ENCODE data around the gene CDK5R1.

The CDK5R1 gene

DNA sequence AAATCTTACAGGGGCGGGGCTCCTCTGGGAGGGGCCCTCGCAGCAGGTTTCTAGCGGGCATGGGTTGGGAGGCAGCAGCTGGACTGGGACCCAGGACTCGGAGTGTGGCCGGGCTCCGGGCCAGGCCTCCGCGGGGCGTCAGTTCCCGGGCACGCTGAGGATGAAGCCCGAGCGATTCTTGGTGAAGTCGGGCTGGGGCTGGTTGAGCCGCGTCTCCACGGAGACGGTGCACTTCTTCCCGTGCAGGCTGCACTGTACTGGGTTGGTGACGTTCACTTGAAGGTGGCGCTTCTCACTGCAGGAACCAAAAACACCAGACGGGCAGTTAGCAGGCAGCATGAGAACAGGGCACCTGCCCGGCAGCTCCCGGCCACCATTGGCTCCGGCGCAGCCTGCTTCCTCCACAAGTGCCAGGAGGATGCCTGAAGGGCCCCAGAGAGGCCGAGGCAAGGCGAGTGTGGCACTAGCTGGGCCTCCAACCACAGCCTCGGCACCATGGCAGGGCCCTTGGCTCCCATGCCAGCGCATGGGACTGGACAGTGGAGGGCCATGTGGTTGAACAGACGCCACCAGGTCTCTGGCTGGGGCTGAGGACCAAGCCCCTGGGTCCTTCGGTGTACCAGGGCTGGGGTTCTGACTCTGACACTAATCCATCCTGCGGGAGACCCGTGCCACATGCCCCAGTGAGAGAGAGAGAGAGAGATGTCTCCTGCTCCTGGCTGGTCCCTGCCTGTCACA lies 8.0 kb downstream of the CDK5R1 start:
- no peak for DNase-seq

GRCh38 chr17:32495359-32496231 lies 8.8 kb downstream of the CDK5R1 start:
- no peak for DNase-seq

- DNase-seq = no peak
Observed at GRCh38 chr17:32496395-32497073, 9.7 kb downstream of the CDK5R1 start.

DNA sequence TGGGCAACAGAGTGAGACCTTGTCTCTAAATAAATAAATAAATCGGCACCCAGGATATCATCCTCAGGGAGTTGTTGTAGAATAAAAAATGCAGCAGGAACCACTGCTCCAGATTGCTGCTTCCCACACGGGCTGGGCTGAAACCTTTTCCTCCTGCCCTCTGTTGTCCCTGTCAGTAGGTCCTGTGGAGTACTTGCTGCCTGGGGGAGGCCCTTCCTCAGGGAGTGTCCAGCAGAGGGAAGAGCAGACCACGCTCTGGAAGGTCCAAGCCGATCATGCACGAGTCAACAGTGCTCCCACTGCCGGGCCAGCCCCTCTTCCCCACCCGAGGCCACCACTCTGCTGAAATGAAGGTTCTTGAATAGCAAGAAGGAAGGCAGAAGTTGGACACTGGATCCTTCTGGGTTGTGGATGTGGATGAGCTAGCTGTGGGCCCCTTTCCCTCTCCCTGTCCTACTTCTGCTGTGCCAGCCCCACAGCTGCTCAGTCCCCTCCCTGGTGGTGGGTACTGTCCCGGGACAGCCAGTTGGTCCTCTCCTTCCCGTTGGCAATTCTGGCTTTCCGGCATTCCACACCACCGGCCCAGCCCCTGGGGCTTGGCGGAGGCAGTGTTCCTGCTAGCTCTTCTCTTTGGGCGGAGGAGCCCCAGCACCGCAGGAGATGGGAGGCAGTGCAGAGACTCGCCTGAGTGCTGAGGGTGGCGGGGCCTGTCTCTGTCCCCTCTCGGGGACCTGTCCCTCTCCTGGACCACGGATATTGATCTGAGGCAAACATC lies 10.8 kb downstream of the CDK5R1 start:
- DNase-seq = no peak

DNA sequence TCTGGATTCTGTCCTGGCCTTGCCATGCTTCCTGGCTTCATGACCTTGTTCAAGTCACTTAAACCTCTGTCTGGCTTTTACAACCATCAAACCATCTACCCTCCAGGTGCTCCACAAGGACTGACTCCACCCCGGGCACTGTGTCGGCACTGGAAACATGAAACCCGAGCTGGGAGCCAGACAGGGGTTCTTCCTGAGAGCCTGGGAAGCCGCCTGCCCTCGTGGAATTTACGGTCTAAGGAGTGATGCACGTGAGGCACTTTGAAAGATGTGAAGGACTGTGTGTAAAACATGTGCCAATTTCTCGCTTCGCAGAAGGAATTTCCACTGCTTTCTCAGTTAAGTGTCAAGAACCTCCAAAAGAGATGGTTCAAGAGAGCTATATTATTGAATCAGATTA lies 11.6 kb downstream of the CDK5R1 start:
- peak; percentile 42 for DNase-seq

DNA sequence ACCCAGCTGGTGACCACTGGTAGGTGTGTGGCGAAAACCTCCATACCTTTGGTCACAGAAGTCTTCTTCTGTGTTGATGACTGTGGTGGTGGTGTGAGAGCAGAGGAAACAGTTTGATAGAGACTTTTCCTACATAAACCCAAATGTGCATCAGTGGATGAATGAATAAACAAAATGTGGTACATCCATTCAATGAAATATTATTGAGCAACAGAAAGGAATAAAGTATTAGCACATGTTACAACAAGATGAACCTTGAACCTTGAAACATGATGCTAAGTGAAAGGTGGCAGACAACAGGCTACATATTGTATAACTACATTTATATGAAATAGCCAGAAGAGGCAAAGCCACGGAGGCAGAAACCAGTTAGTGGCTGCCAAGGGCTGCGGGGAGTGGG lies 15.2 kb downstream of the CDK5R1 start:
- DNase-seq = no peak

DNA sequence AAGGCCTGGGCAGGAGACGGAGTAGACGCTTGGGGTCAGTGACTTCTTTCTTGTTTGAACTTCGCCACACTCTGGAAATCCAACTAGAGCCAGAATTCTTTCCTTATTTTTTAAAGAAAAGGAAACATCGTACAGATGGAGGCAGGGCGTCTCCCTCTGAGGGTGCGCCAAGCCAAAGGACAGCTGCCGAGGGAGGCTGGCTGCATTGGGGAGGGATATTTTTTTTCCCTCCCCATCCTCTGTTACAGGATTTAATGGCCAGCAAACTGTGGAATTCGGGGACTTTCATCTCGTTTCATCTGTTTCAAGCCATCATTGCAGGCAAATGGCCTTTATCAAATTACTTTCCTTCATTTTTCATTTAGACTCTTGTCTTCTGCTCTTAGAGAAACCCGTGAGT lies 15.9 kb downstream of the CDK5R1 start:
- DNase-seq = no peak

DNA sequence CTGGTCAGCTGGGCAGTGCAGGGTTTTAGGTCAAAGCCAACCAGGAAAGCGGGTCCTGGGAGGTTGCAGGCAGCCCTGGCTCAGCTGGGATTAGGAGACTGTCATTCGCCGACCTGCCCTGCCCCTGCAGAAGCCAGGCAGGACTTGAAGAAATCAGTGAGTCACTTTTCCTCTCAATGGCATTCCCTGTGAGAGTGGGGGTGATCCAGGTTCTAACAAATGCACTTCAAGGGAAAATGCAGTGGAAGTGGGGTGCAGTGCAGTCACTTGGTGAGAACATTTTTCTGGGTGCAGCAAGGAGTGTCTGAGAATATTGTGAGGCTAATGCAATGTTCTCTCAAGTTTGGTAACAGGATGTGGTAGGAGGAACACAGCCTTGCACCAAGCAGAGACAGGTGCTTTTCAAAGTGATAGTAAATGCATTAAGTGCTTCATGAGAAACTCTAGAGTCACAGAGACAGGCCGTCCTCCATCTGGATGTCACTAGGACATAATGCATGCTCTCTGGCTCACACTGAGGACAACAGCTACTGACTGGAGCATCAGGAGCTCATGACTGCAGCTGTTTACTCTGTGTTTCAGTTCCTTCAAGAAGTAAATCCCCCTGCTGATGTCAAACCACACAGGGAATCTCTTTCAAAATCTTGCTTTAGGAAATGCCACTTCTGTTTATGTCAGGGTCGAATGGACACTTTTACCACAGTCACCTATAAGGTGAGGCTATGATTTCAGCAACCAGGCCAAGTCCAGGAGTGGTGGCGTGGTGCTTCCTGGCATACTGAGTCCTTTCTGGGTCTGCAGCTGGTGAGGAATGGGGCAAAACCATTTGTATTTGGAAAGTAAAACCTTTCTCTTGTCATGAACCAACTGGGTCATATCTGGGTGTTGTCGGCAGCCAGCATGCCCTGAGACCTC lies 16.7 kb downstream of the CDK5R1 start:
- DNase-seq = no peak

DNA sequence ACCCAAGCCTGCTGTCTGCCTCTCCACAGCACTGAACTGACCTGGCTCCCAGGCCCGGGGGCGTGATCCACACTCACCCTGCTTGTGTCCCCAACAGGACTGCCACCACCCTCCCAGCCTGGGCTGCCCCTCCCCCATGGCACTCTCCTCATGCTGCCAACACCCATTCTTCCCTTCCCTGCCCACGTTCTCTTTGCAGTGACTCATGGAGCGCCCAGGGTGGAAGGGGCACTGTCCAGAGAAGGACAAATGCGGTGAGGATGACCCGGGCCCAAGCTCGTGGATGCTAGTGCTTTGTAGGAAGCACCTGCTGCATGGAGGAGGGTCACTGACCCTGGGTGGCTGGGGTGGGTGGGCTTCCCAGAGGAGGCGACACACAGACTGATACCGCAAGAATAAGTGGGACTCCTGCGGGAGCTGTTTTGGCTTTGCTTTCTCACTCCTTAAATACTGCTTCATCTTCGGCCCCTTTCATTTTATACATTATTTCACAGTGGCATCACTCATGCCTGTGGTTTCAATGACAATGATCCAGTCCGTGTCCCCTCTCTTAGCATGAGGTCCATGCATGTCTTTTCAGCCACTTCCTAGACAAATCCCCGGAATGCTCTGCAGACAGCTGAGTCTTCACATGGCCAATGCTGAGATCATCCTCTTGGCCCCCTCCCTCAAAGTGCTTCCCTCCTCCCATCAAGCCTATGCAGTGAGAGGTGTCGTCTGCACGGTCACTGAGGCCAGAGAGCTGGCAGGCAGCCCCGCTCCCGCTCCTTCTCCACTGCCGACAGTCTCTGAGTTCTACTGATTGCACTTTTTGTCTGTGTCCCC lies 17.6 kb downstream of the CDK5R1 start:
- DNase-seq = no peak

- no peak for DNase-seq
Observed at GRCh38 chr17:32508926-32509325, 22.1 kb downstream of the CDK5R1 start.

GRCh38 chr17:32510466-32510865 lies 23.7 kb downstream of the CDK5R1 start:
- no peak for DNase-seq

DNA sequence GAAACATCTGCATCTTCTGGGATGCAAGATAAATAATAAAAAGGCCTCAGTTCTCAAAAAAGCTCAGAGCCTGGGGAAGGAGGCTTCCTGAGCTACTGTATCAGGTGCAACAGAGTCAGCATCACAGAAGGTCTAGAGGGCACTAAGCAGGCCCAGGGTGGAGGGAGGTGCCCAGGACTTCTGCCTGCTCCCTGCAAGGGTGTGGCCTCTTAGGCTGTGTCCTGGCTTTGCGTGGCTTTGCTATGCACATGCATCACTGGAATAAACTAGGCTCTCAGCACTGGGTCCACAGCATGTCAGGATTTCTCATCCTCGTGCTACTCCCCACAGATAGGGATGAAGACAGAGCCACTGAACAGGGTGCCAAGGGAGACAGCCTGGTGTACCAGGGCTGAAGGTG lies 25.5 kb downstream of the CDK5R1 start:
- no peak for DNase-seq

- DNase-seq = no peak
Observed at GRCh38 chr17:32513579-32513978, 26.8 kb downstream of the CDK5R1 start.

DNA sequence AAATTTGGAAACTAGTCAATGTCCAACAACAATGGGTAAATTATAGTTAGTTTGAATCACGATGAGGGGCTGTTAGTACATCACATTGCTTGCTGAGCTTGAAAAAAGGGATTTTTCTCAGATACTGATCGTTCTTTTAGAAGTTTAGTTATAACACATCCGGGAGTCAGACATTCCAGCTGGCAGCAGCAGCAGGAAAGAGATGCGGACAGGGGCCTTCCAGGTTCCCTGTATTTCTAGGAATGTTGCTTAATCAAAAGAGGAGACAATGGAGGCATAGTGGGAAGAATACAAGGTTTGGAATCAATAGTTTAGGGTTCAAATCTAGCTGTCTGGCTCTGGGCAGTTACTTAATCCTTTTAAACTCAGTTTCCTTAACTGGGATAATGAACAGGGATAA lies 27.8 kb downstream of the CDK5R1 start:
- DNase-seq = no peak

- no peak for DNase-seq
Observed at GRCh38 chr17:32515677-32516383, 29.0 kb downstream of the CDK5R1 start.

DNA sequence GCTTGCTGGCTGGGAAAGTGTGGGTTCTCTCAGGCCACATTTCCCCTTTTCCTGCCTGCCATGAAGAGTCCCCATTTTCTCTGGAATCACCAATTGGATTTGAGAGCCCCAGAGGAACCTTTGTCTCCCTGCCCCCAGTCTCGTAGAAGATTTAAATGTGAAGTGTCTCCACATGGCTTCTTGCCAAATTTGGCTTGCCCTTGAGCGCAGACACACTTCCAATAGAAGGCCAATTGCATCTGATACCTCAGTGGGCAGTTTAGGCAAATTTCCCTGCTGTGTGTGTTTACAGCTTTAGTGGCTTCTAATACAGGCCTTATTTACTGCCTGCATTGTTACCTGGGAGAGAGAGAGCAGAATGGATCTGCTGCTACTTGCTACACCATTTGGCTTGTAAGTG lies 29.7 kb downstream of the CDK5R1 start:
- DNase-seq = no peak

GRCh38 chr17:32516940-32517701 lies 30.3 kb downstream of the CDK5R1 start:
- DNase-seq = no peak

DNA sequence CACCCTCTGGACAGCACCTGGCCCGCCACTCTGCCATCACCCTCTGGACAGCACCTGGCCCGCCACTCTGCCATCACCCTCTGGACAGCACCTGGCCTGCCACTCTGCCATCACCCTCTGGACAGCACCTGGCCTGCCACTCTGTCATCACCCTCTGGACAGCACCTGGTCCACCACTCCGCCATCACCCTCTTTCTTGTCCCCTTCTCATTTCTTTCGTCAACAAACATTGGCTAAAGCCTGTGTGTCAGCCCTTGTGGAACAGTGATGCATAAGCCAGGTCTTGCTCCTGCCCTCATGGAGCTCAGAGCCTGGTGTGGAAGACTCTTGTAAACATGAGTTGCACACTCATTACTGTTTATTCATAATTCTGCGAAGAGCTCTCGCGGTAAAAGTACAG lies 31.2 kb downstream of the CDK5R1 start:
- no peak for DNase-seq

- DNase-seq = no peak
Observed at GRCh38 chr17:32518646-32519227, 31.9 kb downstream of the CDK5R1 start.

Data from NCI-H187 treated with DMSO at 0.1 percent for 48 hours (cell line).